ENCODE results near the gene DRD3.

DRD3 gene

DNA sequence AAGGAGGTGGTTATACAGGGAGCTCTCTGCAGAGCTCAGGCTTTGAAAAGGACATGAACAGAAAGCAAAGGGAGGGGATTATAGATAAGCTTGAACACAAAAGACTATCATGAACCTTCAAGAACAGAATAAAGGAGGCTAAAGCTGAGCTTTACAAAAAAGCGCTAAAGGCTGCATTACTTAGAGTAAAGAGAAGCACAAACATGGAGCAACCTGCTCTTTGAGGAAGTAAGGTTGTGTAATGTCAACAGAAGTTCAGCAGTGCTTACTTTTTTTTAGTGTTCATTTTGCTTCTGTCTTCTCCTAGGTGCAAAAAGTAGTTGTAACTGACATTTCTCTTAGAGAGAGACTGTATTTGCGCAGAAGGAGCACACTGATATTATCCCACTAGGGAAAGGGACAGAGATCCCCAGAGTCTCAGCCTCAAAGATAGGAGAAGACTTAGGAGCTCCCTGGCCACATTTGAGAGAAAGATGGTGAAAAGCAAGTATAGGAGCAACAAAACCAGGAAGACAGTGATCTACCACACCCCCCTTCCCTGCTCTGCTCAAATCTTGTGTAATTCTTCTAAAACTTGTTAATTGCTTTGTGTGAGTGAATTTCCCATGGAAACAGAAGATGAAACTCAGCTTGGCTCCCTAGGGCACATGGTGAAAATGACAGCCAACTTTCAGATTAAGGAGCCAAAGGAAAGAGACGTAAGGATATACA lies 67.6 kb downstream of the DRD3 start:
- TF ChIP-seq, protein P1, sequence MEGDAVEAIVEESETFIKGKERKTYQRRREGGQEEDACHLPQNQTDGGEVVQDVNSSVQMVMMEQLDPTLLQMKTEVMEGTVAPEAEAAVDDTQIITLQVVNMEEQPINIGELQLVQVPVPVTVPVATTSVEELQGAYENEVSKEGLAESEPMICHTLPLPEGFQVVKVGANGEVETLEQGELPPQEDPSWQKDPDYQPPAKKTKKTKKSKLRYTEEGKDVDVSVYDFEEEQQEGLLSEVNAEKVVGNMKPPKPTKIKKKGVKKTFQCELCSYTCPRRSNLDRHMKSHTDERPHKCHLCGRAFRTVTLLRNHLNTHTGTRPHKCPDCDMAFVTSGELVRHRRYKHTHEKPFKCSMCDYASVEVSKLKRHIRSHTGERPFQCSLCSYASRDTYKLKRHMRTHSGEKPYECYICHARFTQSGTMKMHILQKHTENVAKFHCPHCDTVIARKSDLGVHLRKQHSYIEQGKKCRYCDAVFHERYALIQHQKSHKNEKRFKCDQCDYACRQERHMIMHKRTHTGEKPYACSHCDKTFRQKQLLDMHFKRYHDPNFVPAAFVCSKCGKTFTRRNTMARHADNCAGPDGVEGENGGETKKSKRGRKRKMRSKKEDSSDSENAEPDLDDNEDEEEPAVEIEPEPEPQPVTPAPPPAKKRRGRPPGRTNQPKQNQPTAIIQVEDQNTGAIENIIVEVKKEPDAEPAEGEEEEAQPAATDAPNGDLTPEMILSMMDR (IDR thresholded peaks at IDR 0.05; ENCODE audit: control insufficient read depth, insufficient read depth, low read depth, low read length, missing control alignments): no peak
- DNase-seq (ENCODE audit: low read depth): no peak
- H3K4me3 ChIP-seq (ENCODE audit: control insufficient read depth, low read depth, low read length): no peak overlapping the region

DNA sequence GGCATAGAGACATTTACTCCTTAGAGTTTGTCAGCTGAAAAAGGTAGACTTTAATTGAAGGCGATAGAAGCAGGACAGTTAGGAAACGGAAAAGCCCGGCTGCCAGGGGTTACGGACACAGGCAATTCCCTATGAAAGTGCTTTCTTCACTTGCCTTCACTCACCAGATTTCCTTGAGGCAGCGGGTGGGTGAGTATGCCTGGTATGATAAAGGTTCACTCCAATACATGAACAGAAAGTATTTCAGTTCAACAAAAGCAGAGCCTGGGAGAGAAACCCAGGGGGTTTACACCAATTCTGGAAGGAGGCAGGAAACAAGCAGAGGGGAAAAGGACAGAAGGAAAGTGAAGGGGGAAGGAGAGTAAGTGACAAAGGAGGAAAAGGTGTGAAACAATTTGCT lies 68.4 kb downstream of the DRD3 start:
- no peak for DNase-seq (ENCODE audit: low read depth)
- H3K4me3 ChIP-seq (ENCODE audit: control insufficient read depth, low read depth, low read length): no peak overlapping the region
- TF ChIP-seq, protein P1 (IDR thresholded peaks at IDR 0.05; ENCODE audit: control insufficient read depth, insufficient read depth, low read depth, low read length, missing control alignments): no peak

DNA sequence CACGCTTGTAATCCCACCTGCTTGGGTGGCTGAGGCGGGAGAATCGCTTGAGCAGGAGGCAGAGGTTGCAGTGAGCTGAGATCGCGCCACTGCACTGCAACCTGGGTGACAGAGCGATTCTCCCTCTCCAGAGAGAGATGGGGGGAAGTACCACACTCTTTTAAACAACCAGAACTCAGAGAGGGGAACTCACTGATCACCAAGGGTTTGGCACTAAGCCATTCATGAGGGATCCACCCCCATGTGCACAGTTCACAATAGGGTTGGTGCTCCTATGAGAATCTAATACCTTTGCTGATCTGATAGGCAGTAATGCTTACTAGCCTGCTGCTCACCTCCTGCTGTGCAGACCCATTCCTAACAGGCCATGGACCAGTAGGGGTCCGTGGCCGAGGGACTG lies 70.7 kb downstream of the DRD3 start:
- TF ChIP-seq, protein P1 (IDR thresholded peaks at IDR 0.05; ENCODE audit: control insufficient read depth, insufficient read depth, low read depth, low read length, missing control alignments): no peak
- DNase-seq (ENCODE audit: low read depth): no peak
- H3K4me3 ChIP-seq (ENCODE audit: control insufficient read depth, low read depth, low read length): no peak overlapping the region

DNA sequence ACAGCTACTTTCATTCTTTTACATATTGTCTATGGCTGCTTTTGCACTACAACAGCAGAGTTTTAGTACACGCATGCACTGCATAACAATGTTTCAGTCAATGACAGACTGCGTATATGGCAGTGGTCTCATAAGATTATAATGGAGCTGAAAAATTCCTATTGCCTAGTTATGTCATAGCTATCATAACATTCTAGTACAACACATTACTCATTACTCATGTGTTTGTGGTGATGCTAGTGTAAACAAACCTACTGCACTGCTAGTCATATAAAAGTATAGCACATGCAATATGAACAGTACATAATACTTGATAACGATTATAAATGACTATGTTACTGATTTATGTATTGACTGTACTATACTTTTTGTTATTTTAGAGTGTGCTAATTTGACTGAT lies 74.4 kb downstream of the DRD3 start:
- TF ChIP-seq, protein P1 (IDR thresholded peaks at IDR 0.05; ENCODE audit: control insufficient read depth, insufficient read depth, low read depth, low read length, missing control alignments): no peak
- DNase-seq (ENCODE audit: low read depth): no peak
- no peak overlapping the region for H3K4me3 ChIP-seq (ENCODE audit: control insufficient read depth, low read depth, low read length)

DNA sequence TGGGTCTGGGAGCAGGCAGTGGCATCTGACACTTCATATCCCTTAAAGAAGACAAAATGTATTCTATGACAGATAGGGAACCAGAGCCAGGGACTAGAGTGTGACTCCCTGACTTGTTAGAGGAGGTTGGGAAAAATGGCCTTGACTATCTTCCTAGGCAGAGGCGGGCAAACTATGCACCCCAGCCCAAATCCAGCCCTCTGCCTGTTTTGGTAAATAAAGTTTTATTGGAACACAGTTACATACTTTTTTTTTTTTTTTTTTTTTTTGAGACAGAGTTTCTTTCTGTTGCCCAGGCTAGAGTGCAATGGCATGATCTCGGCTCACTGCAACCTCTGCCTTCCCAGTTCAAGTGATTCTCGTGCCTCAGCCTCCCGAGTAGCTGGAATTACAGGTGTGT lies 75.0 kb downstream of the DRD3 start:
- no peak overlapping the region for H3K4me3 ChIP-seq (ENCODE audit: control insufficient read depth, low read depth, low read length)
- TF ChIP-seq, protein P1 (IDR thresholded peaks at IDR 0.05; ENCODE audit: control insufficient read depth, insufficient read depth, low read depth, low read length, missing control alignments): no peak
- no peak for DNase-seq (ENCODE audit: low read depth)

DNA sequence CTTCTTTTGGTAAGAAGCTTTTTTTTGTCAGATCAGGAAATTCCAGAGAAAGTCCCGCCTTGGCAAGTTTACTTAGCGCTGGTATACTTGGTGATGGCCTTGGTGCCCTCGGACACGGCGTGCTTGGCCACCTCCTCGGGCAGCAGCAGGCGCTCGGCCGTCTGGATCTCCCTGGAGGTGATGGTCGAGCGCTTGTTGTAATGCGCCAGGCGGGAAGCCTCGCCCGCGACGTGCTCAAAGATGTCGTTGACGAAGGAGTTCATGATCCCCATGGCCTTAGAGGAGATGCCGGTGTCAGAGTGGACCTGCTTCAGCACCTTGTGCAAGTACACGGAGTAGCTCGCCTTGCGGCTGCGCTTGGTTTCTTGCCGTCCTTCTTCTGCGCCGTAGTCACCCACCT lies 75.7 kb downstream of the DRD3 start:
- no peak for DNase-seq (ENCODE audit: low read depth)
- TF ChIP-seq, protein P1 (IDR thresholded peaks at IDR 0.05; ENCODE audit: control insufficient read depth, insufficient read depth, low read depth, low read length, missing control alignments): no peak
- no peak overlapping the region for H3K4me3 ChIP-seq (ENCODE audit: control insufficient read depth, low read depth, low read length)

Data from AG09309 (cell line).